RKO (cell line): ENCODE results near the gene PBX4.

Experiments
- DNase-seq: peaks from one replicate; pipeline ENCODE4 v3.0.0-alpha.2; 2016; ENCODE audit warnings: low spot score

PBX4 gene

DNA sequence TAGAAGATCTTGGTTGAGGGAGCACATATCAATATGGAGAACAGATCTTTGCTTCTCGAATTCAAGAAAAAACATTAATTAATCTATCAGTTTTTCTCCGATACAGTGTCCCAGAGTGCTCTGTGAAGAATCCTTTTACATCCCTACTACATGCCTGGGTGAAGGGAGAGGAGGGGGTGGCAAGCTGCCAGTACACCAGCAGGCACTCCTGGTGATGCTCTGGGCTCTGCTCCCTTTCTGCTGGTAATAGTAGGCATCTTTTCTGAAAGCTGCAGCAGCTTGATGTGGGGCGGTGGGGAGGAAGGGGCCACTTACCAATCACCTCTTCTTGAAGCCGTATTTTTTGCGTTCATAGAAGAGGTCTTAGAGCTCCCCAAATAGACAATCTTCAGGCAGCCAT lies 30.7 kb downstream of the PBX4 start:
- no peak for DNase-seq

DNA sequence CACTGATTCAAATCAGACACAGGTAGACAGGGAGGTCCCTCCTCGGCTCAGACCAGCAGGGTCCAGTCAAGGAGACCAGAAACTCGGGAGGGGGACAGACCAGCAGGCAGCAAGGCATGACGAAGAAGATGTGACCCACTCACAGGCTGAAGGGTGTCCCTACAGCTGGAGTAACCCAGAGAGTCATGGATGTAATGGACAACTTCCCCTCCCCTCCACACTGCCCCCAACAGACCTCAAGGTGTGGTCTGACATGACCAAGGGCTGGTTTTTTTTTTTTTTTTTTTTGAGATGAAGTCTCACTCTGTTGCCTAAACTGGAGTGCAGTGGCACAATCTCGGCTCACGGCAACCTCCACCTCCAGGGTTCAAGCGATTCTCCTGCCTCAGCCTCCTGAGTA lies 34.1 kb downstream of the PBX4 start:
- DNase-seq = no peak

DNA sequence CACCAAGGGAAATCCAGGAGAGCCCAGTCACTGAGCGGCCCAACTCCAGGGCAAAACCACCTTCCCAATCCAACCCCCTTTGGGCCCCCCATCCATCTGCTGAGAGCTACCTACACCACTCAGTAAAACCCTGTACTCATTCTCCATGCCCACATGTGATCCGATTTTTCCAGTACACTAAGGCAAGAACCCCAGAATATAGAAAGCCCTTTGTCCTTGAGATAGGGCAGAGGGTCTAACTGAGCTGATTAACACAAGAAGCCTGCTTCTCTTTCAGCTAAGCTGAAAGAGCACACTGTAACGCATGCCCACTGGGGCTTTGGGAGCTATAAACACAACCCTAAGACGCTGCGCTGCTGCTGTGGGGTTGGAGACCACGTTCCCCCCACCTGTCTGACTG lies 36.0 kb downstream of the PBX4 start:
- no peak for DNase-seq

GRCh38 chr19:19581391-19581790 lies 37.1 kb downstream of the PBX4 start:
- no peak for DNase-seq

GRCh38 chr19:19580418-19580817 lies 38.1 kb downstream of the PBX4 start:
- no peak for DNase-seq

GRCh38 chr19:19579533-19580361 lies 38.7 kb downstream of the PBX4 start:
- DNase-seq = no peak

DNA sequence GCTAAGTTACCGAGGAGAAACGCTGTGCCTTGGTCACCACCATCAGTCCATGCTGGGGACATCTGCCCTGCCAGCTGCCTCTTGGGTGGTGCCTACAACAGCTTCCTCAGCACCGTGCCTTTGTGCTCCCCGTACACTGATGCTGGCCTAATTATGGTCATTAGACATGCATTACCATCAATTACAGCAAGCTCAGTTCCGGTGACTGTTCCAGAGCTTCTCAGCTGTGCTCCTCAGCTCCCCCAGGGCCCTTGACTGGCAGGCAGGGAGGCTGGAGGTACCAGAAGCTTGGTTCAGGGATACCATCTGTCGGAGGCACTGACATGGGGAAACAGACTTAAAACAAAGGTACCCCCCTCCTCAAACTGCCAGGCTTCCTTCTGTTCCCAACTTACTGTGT lies 40.2 kb downstream of the PBX4 start:
- no peak for DNase-seq

GRCh38 chr19:19575411-19575810 lies 43.1 kb downstream of the PBX4 start:
- DNase-seq = no peak

GRCh38 chr19:19571071-19571786 lies 47.3 kb downstream of the PBX4 start:
- no peak for DNase-seq

- no peak for DNase-seq
These were observed 47.9 kb downstream of the PBX4 start for GRCh38 chr19:19570571-19570970.

DNA sequence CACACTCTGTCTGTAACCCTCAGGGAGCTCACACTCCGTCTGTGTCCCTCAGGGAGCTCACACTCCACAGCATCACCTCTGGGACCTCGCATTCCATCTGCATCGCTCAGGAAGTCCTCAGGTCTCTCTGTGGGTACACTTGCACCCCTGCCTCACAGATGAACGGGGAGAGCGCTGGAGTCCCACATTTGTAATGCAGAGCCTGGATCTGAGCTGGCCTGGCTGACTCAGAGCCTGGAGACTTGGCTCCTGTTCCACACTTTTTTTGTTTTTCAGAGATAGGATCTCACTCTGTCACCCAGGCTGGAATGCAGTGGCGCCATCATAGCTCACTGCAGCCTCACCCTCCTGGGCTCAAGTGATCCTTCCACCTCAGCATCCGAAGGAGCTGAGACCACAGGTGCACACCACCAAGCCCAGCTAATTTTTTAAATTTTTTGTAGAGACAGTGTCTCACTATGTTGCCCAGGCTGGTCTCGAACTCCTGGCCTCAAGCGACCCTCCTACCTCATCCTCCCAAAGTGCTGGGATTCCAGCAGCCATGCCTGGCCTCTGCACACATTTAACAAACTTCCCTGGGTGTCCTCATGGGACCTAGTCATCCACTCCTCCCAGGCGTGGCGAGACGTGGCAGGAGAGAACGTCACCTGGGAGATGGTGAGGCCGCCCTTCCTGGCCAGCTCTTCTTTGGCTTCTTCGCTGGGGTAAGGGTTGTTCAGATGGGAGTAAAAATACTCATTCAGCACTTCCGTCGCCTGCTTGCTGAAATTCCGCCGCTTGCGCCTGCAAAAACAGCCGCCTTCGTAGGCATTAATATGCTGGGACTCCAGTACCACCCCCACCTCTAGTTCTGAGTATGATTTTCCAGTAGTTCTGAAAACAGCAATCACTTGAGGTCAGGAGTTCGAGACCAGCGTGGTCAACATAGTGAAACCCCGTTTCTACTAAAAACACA lies 49.4 kb downstream of the PBX4 start:
- peak; percentile 58 for DNase-seq

DNA sequence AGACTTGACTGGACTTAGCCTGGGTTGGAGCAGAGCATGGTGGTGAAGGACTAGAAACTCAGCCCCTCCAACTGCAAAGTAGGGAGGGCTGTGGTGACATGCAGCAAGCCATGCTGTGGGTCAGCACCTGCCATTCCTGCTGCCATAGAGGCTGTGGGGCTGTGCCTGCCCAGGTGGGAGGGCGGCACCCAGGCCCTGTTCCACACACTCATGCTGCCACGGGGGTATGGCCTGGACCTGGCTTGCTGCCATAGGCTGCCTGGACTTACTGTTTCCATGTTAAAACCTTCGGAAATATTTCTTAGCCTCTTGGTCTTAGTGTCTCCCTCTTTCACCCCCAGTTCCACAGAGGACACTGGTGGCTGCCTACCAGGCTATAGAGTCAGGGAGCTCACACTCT lies 51.1 kb downstream of the PBX4 start:
- no peak for DNase-seq

DNA sequence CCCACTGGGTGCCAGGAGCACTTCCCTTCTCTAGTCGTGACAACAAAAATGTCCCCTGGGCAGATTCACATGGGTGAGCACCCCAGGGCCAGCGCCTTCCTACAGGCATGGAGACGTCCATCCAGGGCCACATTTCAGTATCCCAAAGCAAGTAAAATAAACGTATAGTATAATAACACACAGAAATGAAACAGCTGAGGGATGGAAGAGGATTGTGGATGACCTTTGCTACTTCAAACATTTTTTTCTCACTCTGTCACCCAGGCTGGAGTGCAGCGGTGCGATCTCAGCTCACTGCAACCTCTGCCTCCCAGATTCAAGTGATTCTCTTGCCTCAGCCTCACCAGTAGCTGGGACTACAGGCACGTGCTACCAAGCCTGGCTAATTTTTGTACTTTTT lies 52.2 kb downstream of the PBX4 start:
- no peak for DNase-seq

DNA sequence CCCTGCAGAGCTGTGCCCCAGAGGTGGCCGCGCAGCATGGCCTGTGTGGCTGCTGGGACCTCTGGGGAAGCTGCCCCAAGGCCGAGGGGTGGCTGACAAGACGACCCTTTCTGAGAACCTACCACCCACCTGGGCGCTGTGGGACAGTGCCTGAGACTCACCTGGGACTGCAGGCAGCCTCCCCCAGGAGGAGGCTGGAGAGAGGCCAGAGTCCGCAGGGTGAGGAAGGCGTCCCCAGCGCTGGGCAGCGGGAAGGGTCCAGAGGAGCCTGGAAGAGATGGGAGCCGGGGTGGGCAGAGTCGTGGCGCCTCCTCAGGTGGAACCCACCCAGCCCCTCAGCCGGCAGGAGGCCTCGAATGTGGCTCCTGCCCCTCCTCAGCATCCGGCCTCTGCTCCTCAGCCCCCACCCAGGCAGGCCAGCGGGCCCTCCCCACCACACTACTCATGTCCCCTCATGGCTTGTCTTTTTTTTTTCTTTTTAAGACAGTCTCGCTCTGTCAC lies 55.1 kb downstream of the PBX4 start:
- no peak for DNase-seq

- DNase-seq = no peak
These were observed 55.7 kb downstream of the PBX4 start for GRCh38 chr19:19562665-19563347.

DNA sequence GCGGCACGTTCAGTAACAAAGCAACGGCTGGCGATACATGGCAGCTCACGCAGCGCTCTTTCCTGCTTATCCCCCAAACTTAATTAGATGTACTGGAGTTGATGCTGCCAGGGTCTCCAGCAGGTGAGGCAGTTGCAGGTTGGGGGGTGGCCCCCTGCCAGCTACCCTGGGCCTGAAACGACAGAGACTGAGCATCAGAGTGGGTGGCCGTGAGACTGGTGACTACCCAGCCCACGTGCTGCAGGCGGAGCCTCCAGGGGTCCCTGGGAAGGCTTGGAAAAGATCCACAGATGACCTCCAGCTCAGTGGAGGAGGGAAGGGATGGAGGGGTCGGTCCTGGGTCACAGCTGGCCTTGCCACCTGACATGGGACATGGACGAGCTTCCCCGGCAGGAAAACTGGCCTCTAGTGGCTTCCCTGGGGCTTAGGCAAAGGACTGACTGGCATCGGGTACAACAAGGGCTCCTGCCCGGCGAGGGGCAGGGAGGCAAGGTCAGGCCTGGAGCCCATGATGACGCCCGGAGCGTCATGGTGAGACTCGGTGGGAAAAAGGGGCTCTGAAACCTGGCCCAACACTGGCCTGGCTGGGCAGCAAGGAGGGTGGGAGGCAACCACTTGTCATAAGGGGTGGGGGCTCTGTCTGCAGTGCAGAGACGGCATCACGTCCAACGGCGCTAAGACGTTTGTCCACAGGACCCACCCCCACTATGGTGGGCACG lies 56.4 kb downstream of the PBX4 start:
- DNase-seq = no peak

- DNase-seq = no peak
These were observed 58.6 kb downstream of the PBX4 start for GRCh38 chr19:19559931-19560330.

DNA sequence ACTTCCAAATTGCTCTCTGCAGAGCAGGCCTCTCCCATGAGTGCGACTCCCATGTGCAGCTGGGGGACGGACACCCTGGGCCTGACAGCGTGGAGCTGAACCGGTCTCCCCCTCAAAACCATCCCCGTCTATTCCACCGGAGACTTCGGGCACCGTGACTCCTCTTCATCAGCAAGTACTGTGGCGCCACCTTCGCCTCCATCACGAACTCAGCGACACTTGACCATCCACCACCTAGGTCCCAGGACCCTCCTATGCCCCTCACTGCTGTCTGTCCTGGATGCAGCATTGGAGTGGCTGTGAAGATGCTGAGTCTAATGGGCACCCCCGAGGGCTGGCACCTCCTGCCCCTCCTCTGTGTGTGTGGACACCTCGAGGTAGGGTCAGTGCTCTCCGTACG lies 59.9 kb downstream of the PBX4 start:
- DNase-seq = no peak

DNA sequence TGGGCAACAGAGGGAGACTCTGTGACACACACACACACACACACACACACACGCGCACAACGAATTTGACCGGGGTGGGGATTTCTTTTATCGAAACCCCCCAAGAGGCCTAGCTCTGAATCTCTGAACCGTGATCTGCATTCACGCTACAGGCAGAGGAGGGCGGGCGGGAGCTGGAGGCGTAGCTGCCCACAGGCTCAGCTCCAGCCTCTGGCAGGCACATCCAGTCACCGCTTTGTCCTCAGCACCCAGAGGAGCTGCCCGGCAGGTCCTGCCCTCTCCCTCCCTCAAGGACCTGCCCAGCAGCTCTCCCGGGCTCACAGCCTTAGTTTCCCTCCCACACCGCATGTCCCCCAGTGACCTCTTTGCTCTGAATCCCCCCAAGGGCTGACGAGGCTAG lies 60.4 kb downstream of the PBX4 start:
- no peak for DNase-seq

DNA sequence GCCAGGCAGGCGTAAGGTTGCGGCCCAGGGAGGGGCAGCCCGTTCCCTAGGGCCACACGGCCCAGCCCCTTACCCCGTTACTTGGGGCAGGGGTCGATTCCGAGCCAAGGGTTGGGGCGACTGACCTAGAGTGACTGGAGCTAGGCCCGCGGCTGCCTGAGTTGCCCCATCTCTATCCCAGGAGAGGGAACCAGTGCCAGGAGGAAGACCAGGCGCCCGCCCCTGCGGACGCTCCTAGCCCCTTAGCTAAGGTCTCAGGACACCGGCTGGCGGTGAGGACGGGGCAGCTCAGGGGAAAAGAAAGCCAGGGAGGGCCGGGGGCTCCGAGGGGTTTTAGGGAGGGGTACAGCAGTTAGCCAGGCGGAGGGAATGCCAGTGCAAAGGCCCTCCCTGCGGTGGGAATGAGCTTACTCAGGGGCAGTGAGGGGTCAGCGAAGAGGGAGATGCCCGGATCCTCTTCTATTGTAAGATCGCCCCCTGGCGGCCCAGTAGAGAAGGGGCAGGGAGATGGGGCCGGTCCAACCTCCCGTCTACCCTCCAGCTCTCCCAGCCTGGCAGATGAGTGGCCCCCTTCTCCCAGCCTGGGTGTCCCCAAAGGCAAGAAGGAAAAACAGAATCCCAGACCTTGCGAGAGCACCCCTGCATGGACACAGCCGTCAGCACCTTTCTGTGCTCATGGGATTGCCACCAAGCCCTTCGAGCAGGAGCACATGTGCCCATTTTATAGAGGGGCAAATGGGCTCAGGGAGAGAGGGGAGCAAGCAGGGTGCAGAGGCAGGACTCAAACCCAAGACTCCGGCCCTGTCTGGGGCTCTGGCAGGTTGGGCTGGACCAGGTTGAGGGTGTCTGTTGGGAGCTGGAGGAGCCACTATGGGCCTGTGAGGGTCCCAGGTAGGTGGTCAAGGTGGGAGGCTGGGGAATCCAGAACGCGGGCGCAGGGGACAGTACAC lies 64.1 kb downstream of the PBX4 start:
- peak; percentile 60 for DNase-seq
